GM13977 (cell line): Measurements from ENCODE around the gene EXOC3L4.

Experiments
- DNase-seq: peaks from one replicate; pipeline ENCODE4 v3.0.0; 2012; ENCODE audit warnings: low spot score
- in situ Hi-C: fragments of 300-500 bp; cut with MboI; formaldehyde crosslinking; loops from one replicate; pipeline ENCODE4 v1.12.0; 2022; ENCODE audit warnings: low sequenced_read_pairs, low pct_unique_long_range_greater_than_20kb, mixed read lengths, inconsistent platforms; ENCODE audit not compliant: unreplicated experiment
- TF ChIP-seq, protein P1 (sequence below): IDR thresholded peaks from 2 replicates; pipeline ENCODE4 v1.5.1; 2012; ENCODE audit warnings: mild to moderate bottlenecking, control low read depth; ENCODE audit not compliant: insufficient read depth; ENCODE audit errors: extremely low read depth, missing control alignments

Gene EXOC3L4

GRCh38 chr14:103085106-103086091, 9.1 kb upstream of the EXOC3L4 start:
- TF ChIP-seq, protein P1, sequence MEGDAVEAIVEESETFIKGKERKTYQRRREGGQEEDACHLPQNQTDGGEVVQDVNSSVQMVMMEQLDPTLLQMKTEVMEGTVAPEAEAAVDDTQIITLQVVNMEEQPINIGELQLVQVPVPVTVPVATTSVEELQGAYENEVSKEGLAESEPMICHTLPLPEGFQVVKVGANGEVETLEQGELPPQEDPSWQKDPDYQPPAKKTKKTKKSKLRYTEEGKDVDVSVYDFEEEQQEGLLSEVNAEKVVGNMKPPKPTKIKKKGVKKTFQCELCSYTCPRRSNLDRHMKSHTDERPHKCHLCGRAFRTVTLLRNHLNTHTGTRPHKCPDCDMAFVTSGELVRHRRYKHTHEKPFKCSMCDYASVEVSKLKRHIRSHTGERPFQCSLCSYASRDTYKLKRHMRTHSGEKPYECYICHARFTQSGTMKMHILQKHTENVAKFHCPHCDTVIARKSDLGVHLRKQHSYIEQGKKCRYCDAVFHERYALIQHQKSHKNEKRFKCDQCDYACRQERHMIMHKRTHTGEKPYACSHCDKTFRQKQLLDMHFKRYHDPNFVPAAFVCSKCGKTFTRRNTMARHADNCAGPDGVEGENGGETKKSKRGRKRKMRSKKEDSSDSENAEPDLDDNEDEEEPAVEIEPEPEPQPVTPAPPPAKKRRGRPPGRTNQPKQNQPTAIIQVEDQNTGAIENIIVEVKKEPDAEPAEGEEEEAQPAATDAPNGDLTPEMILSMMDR: peak; percentile 9
- in situ Hi-C loops: loop anchor here (25.0 kb wide), 1 partner anchor 202 kb away; no protein-coding TSS in a partner anchor
- no peak for DNase-seq

GRCh38 chr14:103086771-103087342, 7.7 kb upstream of the EXOC3L4 start:
- TF ChIP-seq, protein P1: no peak
- in situ Hi-C loops: loop anchor here (25.0 kb wide), 1 partner anchor 200 kb away; no protein-coding TSS in a partner anchor
- no peak for DNase-seq

DNA sequence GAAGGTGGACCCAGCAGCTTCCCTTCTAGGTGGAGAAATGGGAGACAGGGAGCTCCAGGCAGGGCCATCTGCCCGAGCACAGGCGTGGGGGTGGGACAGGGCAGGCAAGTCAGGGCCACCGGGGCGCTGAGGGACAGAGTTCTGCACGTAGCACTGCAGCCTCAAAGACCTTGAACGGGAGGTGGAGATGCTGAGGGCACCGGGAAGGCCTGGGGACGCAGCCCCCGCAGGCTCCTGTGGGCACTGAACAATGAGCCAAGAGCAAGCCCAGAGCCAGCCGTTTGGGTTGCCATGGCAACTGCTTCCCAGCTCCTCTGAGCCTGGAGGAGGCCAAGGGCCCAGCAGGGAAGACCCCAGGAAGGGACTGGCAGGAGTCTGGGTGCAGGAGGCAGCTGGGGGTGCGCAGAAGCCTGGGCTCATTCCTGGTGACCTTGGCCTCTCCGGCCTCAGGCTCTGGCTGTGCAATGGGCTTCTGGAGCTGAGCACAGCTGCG, 7.1 kb upstream of the EXOC3L4 start:
- in situ Hi-C loops: loop anchor here (25.0 kb wide), 1 partner anchor 200 kb away; no protein-coding TSS in a partner anchor
- no peak for DNase-seq
- TF ChIP-seq, protein P1: no peak

GRCh38 chr14:103088921-103089320, 5.6 kb upstream of the EXOC3L4 start:
- TF ChIP-seq, protein P1: no peak
- in situ Hi-C loops: loop anchor here (25.0 kb wide), 1 partner anchor 198 kb away; no protein-coding TSS in a partner anchor
- no peak for DNase-seq

GRCh38 chr14:103089386-103090335, 4.9 kb upstream of the EXOC3L4 start:
- no peak for DNase-seq
- in situ Hi-C loops: loop anchor here (25.0 kb wide), 1 partner anchor 198 kb away; no protein-coding TSS in a partner anchor
- TF ChIP-seq, protein P1: no peak

GRCh38 chr14:103090481-103091020, 4.0 kb upstream of the EXOC3L4 start:
- TF ChIP-seq, protein P1: no peak
- in situ Hi-C loops: loop anchor here (25.0 kb wide), 1 partner anchor 197 kb away; no protein-coding TSS in a partner anchor
- DNase-seq: no peak
